Heart left ventricle (tissue), 13 donors: ENCODE data around the gene VAV1.

ENCODE experiments used
- POLR2A ChIP-seq, 2 donors: fragments of 450-650 bp; IDR thresholded peaks; one replicate each; pipeline ENCODE4 v1.6.1; 2017; ENCODE audit warnings: antibody characterized with exemption in 2 of 2, mild to moderate bottlenecking in 2 of 2, moderate library complexity in 2 of 2
- TF ChIP-seq, protein P1 (sequence below), 12 donors: fragments of 200-600 bp; sonication (generic) in 4 of 12; IDR thresholded peaks; one replicate each; pipeline versions ENCODE4 v1.5.0 to v1.8.0; 2018 to 2022; ENCODE audit warnings: antibody characterized with exemption in 12 of 12, mild to moderate bottlenecking in 5 of 12
- donor health status: ischemic (EF 13 %, LVEDD 7.1; RV severe dilation, severe dysfunction).
- donor health status: DM: no; HTN: yes; CAD: no.
- donor health status: DM: no; HTN: no; CAD: no.
- donor health status: ischemic (EF 25% LVEDD 6.9; RV normal size, moderate dysfunction).
- donor health status: ischemic (EF 25% LVEDD 5.7; RV mildly dilated, moderate dysfunction).
- donor health status: ischemic (EF 35%, LVEDD 5.7; RV mildly dilated, moderate dysfunction).
- donor health status: nonischemic (EF 11% LVEDD 7.7; RV severe dilation, severe dysfunction).
- donor health status: DM: yes; HTN: yes; CAD: no.
- donor health status: PGD.
- donor health status: ischemic (EF 29% LVEDD 5.4; RV normal size, mild dysfunction).
- donor health status: nonischemic (EF 23%, LVEDD 6.1; RV moderate dilation, normal function).

DNA sequence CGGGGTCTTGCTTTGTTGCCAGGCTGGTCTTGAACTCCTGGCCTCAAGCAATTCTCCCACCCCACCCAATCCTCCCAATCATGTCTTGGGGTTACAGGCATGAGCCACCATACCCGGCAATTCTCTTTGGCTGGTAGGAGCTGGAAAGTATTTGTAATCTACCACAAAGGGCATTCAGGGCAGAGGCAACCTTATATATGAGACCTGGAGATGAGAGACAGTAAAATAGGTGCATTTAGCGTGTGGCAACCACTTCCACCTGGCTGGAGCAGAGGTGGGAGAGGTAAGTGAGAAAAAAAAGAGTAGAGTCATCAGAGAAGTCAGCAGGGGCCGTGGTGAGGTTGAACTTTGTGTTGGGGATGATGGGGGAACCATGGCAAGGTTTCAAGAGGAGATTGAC, 36.8 kb downstream of the VAV1 start:
- TF ChIP-seq, protein P1, sequence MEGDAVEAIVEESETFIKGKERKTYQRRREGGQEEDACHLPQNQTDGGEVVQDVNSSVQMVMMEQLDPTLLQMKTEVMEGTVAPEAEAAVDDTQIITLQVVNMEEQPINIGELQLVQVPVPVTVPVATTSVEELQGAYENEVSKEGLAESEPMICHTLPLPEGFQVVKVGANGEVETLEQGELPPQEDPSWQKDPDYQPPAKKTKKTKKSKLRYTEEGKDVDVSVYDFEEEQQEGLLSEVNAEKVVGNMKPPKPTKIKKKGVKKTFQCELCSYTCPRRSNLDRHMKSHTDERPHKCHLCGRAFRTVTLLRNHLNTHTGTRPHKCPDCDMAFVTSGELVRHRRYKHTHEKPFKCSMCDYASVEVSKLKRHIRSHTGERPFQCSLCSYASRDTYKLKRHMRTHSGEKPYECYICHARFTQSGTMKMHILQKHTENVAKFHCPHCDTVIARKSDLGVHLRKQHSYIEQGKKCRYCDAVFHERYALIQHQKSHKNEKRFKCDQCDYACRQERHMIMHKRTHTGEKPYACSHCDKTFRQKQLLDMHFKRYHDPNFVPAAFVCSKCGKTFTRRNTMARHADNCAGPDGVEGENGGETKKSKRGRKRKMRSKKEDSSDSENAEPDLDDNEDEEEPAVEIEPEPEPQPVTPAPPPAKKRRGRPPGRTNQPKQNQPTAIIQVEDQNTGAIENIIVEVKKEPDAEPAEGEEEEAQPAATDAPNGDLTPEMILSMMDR (IDR thresholded peaks at IDR 0.05) = no peak
- TF ChIP-seq POLR2A (IDR thresholded peaks at IDR 0.05) = no peak
